ENCODE measurements around the gene ILF2.
"Not testable (repeated sequence)": the region's sequence is repeated elsewhere in the genome, so short reads cannot be mapped to it uniquely, and the experiment has no call there.

The ILF2 gene

DNA sequence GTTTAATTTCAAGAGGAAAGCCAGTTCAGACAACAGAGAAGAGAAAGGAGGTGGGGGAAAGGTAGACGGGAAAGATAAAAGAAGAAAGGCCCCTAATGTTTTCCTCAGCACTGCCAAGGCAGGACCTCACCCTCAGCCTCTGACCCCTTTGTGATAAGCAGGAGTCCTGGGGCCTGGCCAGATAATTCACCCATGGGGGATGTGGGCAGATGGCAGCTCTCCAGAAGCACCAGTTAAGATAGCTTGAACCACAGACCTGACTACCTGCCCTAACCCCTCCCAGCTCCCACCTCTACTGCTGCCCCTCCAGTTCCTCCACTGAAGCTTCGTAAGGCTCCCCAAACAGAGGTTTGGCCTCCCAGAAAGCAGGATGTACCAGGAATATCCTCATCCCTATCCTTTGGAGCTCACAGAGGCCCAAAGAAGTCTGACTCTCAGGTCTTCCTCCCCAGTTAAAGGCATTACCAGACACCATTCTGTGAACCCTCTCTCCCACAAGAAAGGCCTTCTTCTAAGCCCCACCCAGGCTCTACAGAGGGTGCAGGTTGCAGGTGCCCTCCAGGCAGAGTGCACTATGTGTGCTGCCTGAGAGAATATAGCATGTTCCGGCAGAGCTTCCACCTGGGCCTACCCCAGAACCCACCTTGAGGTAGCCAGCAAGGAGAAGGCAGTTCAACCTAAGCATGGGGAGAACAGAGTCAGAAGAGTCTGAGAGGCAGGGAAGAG is 21.5 kb downstream of the ILF2 start:
- DNase-seq (ENCODE audit: low read depth), result no peak

DNA sequence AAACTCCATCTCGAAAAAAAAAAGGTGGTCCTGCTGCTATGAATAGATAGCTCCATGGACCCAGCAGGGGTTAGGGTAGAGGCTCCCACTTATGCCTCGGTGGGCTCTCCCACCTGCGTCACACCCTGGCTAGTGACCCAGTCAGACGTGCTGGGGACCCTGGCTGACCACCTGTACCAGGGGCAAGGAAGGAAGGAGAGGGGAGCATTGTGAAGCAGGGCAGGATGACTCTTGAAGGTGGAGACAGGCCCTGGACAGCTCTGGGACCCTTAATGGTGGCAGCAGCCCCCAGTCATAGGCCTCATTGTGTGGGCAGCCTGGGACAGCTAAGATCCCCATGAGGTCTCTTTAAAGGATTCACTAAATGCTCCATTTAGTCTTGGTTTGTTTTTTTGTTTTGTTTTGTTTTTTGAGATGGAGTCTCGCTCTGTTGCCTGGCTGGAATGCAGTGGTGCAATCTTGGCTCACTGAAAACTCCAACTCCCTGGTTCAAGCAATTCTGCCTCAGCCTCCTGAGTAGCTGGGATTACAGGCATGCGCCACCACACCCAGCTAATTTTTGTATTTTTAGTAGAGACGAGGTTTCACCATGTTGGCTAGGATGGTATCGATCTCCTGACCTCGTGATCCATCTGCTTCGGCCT is 22.7 kb downstream of the ILF2 start:
- no peak for DNase-seq (ENCODE audit: low read depth)

DNA sequence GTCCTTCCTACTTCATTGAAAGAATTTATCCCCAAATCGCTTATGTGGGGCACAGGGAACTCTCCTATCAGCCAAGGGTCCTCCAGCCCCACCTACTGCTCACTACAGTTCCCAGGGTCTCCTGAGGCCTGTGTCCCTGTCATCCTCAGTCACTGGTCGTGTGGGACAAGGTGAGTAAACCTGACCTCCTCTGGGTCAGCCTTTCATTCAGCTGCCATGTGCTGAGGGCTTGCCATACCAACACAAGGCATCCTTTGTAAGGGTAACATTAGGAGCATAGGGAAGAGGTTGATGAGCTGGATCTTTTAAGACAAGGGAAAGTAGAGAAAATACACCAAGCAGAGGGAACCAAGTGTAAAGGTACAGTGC is 23.5 kb downstream of the ILF2 start:
- DNase-seq (ENCODE audit: low read depth), result no peak

DNA sequence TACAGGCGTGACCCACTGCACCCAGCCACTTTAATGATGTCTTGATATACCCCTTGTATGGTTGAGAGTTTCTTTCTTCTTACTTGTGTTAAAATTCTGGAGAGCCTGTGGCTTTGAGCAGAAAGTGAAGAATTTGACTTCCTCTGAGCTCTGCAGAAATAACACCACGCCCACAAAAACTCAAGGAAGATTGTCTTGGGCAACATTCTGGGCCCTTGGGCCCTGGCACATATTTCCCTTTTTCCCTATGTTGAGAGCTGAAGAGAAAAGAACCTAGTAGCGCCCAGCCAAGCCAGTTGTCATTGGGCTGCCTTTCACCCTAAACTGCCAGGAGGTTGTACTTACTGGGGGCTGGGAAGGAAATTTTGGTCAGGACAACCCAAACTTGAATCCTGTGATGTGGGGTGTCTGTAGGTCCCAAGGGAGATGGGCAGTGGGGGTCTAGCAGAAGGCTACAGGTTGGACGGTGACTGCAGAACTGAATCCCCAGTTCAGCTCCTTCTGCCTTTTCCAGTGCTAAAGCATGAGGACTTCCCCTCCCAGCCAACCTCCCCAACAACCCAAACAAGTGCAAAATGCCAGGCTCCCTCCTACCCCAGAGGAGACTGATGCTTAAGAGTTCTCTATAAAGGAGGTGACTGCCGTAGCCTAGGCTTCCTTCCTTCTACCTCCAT is 24.0 kb downstream of the ILF2 start:
- DNase-seq (ENCODE audit: low read depth), result no peak

DNA sequence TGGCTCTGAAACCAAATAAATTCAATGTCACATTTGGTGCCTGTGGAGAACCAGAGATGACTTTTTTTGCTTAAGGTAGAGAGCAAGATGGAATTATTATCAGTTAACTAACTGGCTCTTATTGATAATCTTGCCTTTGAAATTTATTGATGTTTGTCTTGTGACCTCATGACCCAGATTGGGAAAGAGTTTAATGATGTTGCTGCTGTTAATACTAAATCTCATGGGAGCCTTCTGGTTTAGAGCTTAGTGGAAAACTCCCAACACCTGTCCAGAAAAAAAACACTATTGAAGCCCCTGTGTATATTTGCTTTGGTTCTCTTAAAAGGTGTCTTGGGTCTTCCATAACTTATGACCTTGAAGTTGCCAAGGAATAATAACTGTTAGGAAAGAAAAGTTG is 27.0 kb downstream of the ILF2 start:
- no peak for DNase-seq (ENCODE audit: low read depth)

DNA sequence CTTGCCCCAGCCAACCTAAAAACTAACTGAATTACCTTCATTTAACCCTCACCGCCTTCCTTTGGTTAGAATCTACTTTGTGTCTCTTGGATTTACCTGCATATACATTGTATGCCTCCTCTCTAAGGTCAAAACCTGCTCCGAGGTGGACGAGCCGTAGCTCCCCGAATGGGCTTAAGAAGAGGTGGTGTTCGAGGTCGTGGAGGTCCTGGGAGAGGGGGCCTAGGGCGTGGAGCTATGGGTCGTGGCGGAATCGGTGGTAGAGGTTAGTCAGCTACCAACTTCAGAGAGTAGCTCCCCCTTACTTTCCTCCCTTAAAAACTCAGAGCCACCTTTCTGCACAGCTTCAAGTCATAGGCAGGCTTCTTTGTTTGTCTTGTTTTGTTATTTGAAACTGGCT is 27.7 kb downstream of the ILF2 start:
- DNase-seq (ENCODE audit: low read depth), result no peak

DNA sequence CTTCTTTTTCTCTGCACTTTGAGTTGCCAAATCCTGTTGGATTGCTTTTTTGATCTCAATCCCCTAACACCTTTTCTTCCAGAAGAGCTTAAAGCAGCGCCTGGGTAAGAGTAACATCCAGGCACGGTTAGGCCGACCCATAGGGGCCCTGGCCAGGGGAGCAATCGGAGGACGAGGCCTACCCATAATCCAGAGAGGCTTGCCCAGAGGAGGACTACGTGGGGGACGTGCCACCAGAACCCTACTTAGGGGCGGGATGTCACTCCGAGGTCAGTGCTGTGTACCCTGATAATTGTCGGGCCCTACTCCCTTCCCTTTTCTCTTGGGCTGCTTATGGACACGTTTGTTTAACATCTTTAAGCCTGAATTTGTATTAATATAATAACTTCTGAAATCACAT is 28.6 kb downstream of the ILF2 start:
- no peak for DNase-seq (ENCODE audit: low read depth)

DNA sequence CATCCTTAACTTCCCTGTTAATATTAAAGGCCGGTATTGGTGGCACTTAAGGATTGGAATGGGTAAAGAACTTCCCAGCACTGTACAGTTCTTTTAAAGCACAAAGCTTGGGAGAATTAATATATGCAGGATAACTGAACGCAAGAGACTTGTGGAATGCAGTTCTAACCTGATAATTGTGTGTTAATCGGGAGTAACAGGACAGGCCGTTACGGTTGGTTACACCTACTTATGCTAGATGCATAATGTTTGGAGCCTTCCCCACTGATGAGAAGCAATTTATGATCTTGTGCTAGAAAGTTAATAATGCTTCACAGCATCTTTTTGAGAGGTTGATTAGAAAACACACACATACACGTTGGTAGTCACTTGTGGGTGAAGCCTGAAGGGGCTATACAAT is 29.9 kb downstream of the ILF2 start:
- DNase-seq (ENCODE audit: low read depth), result no peak

DNA sequence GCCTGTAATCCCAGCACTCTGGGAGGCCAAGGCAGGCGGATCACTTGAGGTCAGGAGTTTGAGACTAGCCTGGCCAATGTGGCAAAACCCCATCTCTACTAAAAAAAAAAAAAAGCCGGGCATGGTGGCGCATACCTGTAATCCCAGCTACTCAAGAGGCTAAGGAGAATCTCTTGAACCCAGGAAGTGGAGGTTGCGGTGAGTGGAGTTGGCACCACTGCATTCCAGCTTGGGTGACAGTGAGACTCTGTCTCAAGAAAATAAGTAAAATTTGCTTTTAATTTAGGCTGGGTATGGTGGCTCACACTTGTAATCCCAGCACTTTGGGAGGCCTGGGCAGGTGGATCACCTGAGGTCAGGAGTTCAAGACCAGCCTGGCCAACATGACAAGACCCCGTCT is 30.6 kb downstream of the ILF2 start:
- DNase-seq (ENCODE audit: low read depth), result not testable (repeated sequence)

DNA sequence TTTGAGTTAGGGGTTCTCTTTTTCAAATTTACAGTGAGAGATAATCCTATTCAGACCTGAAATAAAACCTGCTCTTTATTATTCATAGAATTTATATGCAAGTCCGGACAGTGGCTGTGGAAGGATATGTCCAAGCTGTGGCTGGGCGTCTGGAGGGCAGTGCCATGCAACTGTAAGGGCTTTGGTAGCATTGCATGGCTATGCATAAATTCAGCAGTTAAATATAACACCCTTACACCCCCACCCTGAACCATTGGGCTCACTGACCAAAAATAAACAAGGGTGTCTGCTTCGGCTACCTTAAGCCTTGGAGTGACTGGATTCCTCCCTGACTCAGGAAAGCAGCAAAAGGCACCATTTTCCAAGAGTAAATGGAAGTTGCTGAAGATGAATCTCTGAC is 31.5 kb downstream of the ILF2 start:
- no peak for DNase-seq (ENCODE audit: low read depth)

DNA sequence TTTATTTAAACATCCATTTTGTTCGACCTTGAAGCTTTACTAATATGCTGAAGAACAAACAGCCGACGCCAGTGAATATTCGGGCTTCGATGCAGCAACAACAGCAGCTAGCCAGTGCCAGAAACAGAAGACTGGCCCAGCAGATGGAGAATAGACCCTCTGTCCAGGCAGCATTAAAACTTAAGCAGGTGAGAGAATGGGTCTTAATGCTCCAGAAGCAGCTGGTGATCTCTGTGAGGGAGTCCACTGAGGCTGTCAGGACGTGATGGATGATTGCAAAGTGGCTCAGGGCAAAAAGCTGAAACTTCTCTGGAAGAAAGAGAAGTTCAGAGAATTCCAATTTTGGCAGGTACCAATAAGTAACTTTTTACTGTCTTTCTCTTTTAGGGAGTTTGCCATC is 32.5 kb downstream of the ILF2 start:
- no peak for DNase-seq (ENCODE audit: low read depth)

DNA sequence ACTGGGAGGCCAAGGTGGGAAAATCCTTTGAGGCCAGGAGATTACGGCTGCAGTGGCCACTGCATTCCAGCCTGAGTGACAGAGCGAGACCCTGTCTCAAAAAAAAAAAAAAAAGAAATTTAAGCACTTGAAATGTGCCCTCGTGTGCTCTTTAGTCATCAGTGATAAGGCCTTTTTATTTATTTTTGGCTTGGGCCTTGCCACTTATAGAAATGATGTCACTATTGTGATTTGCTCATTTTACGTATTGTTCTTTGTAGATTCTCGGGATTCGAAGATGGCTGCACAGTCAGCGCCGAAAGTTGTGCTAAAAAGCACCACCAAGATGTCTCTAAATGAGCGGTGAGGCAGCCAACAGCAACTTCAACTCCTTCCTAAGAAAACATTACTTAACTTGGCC is 34.5 kb downstream of the ILF2 start:
- no peak for DNase-seq (ENCODE audit: low read depth)

DNA sequence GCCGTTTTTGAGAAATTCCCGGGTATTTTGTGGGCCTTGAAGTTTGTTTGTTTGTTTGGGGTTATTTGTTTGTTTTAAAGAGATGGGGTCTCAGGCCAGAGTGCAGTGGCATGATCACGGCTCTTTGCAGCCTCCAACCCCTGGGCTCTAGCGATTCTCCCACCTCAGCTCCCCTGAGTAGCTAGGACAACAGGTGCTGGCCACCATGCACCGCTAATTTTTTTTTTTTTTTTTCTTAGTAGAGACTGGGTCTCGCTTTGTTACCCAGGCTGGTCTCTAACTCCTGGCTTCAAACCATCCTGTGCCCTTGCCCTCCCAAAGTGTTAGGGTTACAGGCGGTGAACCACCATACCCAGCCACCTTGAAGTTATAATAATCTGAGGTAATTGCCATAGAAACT is 34.9 kb downstream of the ILF2 start:
- no peak for DNase-seq (ENCODE audit: low read depth)

DNA sequence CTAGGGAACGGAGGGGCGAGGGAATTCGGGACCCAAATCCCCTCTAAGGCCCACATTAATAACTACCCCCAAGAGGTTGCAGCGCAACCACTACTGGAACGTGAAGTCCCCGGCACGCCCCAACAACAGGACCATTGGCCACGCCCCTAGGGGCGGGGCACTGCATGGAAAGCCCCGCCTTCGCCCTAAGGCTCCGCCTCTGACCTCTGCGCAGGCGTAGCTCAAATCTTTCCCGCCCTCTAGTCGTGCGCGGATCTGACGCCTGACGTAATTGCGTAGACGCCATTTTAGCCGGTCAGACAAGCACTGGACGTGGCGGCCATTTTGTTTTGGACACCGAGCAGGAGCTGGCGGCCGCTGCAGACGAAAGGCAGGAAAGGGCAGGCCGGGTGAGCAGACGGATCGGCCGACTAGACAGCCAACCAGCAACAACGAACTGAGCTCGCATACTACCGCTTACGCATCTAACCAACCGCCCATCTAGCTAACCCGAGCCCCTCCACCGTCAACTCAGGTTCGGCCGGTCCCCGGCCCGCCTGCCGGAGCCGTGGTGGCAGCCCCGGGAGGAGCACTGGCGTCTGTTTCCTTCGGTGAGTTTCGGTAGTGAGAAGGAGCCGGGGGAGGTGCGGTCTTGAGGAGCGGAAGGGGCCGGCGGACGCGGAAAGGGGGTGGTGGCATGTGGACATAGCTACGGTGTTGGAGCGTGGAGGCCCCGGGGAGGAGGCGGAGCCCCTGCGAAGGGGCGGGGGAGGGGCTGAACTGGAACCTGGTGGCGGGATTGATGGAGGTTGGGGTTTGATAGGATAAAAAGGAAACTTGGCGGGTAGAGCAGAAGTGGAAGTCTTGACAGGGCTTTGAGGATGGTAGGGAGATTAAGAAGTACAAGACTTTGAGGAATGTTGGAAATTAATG is 36.8 kb downstream of the ILF2 start, which contains the start of gene CHTOP:
Gene CHTOP (plus strand): TSS at position 313 of the 912 bp plus-strand sequence. CDS start 2,523 bp downstream, outside the sequence.
- DNase-seq (ENCODE audit: low read depth), result peak; percentile 96

DNA sequence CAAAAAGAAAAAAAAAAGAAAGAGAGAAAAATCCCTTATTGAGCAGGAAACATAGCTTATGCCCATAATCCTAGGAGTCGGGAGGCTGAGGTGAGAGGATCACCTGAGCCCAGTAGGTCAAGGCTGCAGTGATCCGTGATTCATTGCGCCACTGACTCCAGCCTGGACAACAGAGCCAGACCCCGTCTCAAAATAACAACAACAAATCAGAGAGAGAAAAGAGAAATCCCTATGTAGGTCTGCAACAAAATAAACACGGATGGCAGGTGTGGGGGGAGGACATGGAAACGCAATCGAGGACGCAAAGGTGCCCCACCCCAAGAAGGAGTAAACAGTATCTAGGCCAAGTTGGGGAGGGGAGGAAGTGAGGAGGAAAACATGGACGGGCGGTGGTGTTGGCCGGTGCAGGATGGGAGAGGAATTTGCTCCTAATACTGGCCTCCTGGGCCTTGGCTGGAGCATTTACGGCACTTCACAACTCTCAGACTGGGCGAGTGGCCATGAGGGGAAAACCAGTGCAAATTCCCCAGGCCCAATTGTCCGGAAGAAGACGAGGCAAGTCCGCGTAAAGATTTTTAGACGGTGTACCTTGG is 37.5 kb downstream of the ILF2 start:
- no peak for DNase-seq (ENCODE audit: low read depth)

DNA sequence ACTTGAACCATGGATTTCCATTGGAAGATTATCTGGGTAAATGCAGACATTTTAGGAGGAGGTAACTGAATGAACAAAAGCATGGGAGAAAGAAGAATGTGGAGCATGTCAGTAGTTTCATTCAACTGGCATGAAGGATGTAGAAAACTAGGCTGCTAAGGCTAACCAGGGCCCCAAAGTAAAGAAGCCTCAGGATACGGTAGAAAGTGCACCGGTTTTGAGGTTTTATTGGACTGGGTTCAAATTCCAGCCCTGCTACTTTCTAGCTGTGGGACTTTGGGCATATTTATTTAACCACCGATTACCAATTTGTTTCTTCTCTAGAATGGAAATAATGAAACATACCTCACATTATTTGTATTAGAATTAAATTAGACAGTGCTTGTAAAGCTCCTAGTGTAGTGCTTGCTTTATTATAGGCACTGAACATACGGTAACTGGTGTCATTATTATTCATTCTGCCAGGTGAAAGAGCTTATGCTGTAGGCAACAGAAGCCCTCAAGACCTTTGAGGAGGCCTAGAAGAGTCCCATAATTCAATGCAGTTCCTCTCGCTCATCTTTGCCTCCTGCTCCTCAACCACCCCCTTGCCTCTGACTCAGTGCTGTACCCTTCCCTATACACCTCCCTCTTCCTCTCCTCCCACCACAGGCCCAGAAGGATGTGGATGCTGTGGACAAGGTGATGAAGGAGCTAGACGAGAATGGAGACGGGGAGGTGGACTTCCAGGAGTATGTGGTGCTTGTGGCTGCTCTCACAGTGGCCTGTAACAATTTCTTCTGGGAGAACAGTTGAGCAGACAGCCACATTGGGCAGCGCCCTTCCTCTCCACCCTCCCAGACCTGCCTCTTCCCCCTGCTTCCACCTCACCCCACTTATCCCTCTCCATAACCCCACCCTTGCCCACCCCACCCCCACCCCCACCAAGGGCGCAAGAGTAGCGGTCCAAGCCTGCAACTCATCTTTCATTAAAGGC is 39.5 kb downstream of the ILF2 start:
- DNase-seq (ENCODE audit: low read depth), result no peak

DNA sequence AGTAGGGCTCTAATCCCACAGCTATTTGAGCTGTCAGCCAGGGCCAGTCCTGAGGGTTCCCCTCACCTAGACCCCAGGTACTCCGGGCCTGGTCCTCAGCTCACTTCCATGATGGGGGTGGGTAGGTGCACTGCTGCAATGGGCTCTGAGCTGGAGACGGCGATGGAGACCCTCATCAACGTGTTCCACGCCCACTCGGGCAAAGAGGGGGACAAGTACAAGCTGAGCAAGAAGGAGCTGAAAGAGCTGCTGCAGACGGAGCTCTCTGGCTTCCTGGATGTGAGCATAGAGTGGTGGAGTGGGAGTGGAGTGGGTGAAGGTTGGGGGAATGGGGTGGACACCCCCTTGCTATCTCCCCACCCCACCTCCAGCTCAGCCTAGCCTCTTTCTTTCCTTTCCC is 40.4 kb downstream of the ILF2 start:
- no peak for DNase-seq (ENCODE audit: low read depth)

DNA sequence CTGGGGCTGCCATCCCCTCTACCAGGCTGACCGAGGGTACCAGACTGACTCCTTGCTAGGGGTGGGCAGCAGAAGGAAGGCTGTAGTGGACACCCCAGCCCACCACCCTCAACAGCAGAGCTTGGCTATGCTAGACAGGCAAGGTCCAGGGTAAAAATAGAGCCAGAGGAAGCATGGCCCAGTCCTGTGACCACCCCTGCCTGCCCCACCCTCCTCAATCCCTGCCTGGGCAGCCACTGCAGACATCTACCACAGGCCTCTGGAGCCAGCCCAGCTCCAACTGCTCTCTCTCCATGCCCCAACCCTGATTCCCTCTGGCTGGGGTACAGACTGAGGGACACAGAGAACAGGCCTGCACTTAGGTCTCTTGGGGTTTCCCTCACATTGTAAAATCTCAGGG is 40.8 kb downstream of the ILF2 start:
- no peak for DNase-seq (ENCODE audit: low read depth)

DNA sequence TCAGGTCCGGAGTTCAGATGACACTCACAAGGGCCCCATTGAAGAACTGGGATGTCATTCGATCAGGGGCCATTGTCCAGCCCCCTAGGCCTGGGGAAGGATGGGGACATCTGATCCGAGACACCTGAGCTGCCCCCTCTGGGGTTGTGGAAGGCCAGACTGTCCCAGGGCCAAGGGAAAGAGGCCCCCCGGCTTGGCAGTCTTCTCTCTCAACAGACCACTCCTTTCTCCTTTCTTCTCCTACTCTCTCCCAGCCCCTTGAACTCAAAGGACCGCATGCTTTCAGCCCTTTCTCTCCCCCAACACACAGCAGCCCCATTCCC is 41.5 kb downstream of the ILF2 start:
- DNase-seq (ENCODE audit: low read depth), result no peak

DNA sequence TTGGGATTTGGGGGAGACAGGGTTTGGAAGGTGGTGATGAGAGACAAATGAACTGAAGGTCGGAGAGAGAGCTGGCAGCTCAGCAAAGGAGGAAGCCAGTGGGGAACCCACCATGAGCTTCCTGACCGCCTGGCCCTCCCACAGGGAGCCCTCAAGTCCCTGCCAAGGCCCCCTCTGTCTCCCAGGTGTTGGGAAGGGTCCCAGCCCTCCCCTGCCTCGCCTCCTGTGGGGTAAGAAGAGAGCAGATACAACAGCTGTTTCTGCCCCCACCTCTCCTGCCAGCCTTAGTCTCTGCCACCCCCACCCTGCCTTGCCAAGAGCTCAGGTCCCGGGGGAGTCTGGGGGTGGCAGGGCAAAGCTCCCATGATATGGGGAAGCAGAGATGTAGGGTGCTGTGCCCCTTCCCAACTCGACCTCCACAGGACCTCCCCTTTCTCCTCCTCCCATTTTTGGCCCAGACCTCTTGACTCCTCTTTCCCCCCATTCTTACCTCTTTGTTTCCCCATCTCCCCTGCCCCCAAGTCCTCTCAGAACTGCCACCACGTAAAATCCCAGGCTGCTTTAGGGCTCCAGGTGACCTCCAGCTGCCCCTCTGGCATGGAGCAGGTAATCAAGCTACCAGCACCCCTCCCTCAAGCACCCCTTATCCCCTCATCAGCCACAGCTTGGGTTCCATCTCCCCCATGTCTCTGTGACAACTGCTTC is 42.0 kb downstream of the ILF2 start:
- no peak for DNase-seq (ENCODE audit: low read depth)

Data from CMK (cell line).